Globus pallidus (tissue), 1 donor: Measurements from ENCODE around the gene CIAPIN1.
A peak's percentile ranks its signal among the peaks of the same experiment; 100 is the strongest.

ENCODE experiments used
- DNase-seq: peaks from one replicate; pipeline ENCODE4 v3.0.0-alpha.2; 2015; ENCODE audit warnings: low spot score

CIAPIN1 gene

GRCh38 chr16:57476546-57477410 lies 29.6 kb upstream of the CIAPIN1 start:
- DNase-seq: no peak

- DNase-seq: no peak
Measured at GRCh38 chr16:57475711-57476339, 28.6 kb upstream of the CIAPIN1 start.

GRCh38 chr16:57474671-57475661 lies 27.8 kb upstream of the CIAPIN1 start:
- no peak for DNase-seq

GRCh38 chr16:57473906-57474305 lies 26.7 kb upstream of the CIAPIN1 start:
- DNase-seq: no peak

- no peak for DNase-seq
Measured at GRCh38 chr16:57473176-57473840, 26.1 kb upstream of the CIAPIN1 start.

- DNase-seq: no peak
Measured at GRCh38 chr16:57472665-57473060, 25.5 kb upstream of the CIAPIN1 start.

GRCh38 chr16:57471852-57472664 lies 24.9 kb upstream of the CIAPIN1 start:
- no peak for DNase-seq

GRCh38 chr16:57471209-57471608 lies 24.0 kb upstream of the CIAPIN1 start:
- DNase-seq: no peak

GRCh38 chr16:57470711-57471110 lies 23.5 kb upstream of the CIAPIN1 start:
- DNase-seq: no peak

- no peak for DNase-seq
Measured at GRCh38 chr16:57469917-57470470, 22.8 kb upstream of the CIAPIN1 start.

GRCh38 chr16:57469046-57469445 lies 21.9 kb upstream of the CIAPIN1 start:
- DNase-seq: no peak

GRCh38 chr16:57468346-57468745 lies 21.2 kb upstream of the CIAPIN1 start:
- DNase-seq: no peak

GRCh38 chr16:57464523-57464922 lies 17.3 kb upstream of the CIAPIN1 start:
- no peak for DNase-seq

GRCh38 chr16:57462978-57463362 lies 15.8 kb upstream of the CIAPIN1 start:
- DNase-seq: no peak

- peak; percentile 70 for DNase-seq
Measured at GRCh38 chr16:57462209-57462977, 15.2 kb upstream of the CIAPIN1 start, which contains the start of gene POLR2C. TSS of gene POLR2C (plus strand) at chr16:57462679. CDS start at chr16:57462725, 46 bp downstream.

- DNase-seq: no peak
Measured at GRCh38 chr16:57452021-57452420, 4.8 kb upstream of the CIAPIN1 start.

- DNase-seq: peak; percentile 3
Measured at GRCh38 chr16:57446531-57447185, 527 bp downstream of the CIAPIN1 start.

- no peak for DNase-seq
Measured at GRCh38 chr16:57445510-57445909, 1.7 kb downstream of the CIAPIN1 start.

GRCh38 chr16:57444711-57445110 lies 2.5 kb downstream of the CIAPIN1 start:
- DNase-seq: no peak
